Activated CD4-positive, CD25-positive, alpha-beta regulatory T cell (primary cell): ENCODE data around the gene SLC66A3.

Source experiments
- DNase-seq, 4 experiments: peaks; one replicate each; lab custom pipeline; 2025; lab: John Stamatoyannopoulos, UW

Gene SLC66A3

GRCh38 chr2:11134349-11134748, 20.9 kb upstream of the SLC66A3 start:
- DNase-seq = no peak

- no peak for DNase-seq
Observed at GRCh38 chr2:11140492-11140891, 14.8 kb upstream of the SLC66A3 start.

- no peak for DNase-seq
Observed at GRCh38 chr2:11141319-11141718, 13.9 kb upstream of the SLC66A3 start.

GRCh38 chr2:11142330-11142729, 12.9 kb upstream of the SLC66A3 start:
- DNase-seq = no peak

GRCh38 chr2:11142987-11143386, 12.3 kb upstream of the SLC66A3 start:
- DNase-seq = no peak

- no peak for DNase-seq
Observed at GRCh38 chr2:11144077-11144737, 11.1 kb upstream of the SLC66A3 start.

GRCh38 chr2:11144738-11145079, 10.6 kb upstream of the SLC66A3 start:
- no peak for DNase-seq

- no peak for DNase-seq
Observed at GRCh38 chr2:11145350-11145749, 9.9 kb upstream of the SLC66A3 start.

- no peak for DNase-seq
Observed at GRCh38 chr2:11146076-11146475, 9.2 kb upstream of the SLC66A3 start.

GRCh38 chr2:11147263-11147662, 8.0 kb upstream of the SLC66A3 start:
- no peak for DNase-seq

- no peak for DNase-seq
Observed at GRCh38 chr2:11152591-11152990, 2.7 kb upstream of the SLC66A3 start.

GRCh38 chr2:11154016-11154922, 998 bp upstream of the SLC66A3 start:
- no peak for DNase-seq

GRCh38 chr2:11154923-11155380, 315 bp upstream of the SLC66A3 start:
- peak; percentile 98 to 100 (median 98) for DNase-seq

- no peak for DNase-seq
Observed at GRCh38 chr2:11156396-11157075, 1.3 kb downstream of the SLC66A3 start.

- DNase-seq = no peak
Observed at GRCh38 chr2:11157296-11157695, 2.0 kb downstream of the SLC66A3 start.

- DNase-seq = no peak
Observed at GRCh38 chr2:11157731-11158130, 2.5 kb downstream of the SLC66A3 start.

GRCh38 chr2:11158916-11159573, 3.8 kb downstream of the SLC66A3 start:
- no peak for DNase-seq

GRCh38 chr2:11159574-11160170, 4.4 kb downstream of the SLC66A3 start:
- no peak for DNase-seq

GRCh38 chr2:11160256-11160655, 5.0 kb downstream of the SLC66A3 start:
- DNase-seq = no peak

- DNase-seq = no peak
Observed at GRCh38 chr2:11160731-11161455, 5.6 kb downstream of the SLC66A3 start.

- DNase-seq = no peak
Observed at GRCh38 chr2:11161747-11162146, 6.5 kb downstream of the SLC66A3 start.
